Measurements from ENCODE around the gene SLC7A6.
A peak's percentile ranks its signal among the peaks of the same experiment; 100 is the strongest.

The SLC7A6 gene

DNA sequence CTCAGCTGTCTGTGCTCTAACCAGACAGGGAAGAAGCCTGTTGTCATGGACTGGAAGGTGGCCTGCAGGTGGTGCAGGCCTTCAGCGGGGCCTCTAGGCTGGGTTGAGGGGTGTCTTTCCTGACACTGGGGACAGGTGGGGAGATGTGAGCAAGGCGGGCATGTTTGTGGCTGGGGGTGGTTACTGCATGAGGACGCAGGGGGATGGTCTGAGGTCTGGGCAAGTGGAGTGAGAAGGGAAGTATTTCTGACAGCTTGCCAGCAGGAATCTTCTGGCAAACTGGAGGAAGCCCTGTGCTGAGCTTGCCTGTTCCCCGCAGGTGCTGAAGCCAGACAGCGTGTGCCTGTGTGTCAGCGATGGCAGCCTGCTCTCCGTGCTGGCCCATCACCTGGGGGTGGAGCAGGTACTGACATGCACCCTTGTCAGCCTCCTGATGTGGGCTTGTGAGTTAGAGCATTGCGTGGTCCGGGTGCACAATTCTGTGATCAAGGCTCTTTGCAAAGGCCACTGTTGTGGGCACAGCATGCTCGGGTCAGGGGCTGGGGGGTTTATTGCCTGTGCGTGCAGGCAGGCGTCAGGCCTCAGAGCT, 82.7 kb downstream of the SLC7A6 start:
- TF ChIP-seq, protein P1, sequence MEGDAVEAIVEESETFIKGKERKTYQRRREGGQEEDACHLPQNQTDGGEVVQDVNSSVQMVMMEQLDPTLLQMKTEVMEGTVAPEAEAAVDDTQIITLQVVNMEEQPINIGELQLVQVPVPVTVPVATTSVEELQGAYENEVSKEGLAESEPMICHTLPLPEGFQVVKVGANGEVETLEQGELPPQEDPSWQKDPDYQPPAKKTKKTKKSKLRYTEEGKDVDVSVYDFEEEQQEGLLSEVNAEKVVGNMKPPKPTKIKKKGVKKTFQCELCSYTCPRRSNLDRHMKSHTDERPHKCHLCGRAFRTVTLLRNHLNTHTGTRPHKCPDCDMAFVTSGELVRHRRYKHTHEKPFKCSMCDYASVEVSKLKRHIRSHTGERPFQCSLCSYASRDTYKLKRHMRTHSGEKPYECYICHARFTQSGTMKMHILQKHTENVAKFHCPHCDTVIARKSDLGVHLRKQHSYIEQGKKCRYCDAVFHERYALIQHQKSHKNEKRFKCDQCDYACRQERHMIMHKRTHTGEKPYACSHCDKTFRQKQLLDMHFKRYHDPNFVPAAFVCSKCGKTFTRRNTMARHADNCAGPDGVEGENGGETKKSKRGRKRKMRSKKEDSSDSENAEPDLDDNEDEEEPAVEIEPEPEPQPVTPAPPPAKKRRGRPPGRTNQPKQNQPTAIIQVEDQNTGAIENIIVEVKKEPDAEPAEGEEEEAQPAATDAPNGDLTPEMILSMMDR (conservative IDR thresholded peaks at IDR 0.05), result no peak
- H3K27ac ChIP-seq, result no peak overlapping the region

GRCh38 chr16:68347605-68348004, 83.3 kb downstream of the SLC7A6 start:
- no peak overlapping the region for H3K27ac ChIP-seq
- TF ChIP-seq, protein P1 (conservative IDR thresholded peaks at IDR 0.05), result no peak

GRCh38 chr16:68348639-68349445, 84.5 kb downstream of the SLC7A6 start:
- TF ChIP-seq, protein P1 (conservative IDR thresholded peaks at IDR 0.05), result no peak
- no peak overlapping the region for H3K27ac ChIP-seq

DNA sequence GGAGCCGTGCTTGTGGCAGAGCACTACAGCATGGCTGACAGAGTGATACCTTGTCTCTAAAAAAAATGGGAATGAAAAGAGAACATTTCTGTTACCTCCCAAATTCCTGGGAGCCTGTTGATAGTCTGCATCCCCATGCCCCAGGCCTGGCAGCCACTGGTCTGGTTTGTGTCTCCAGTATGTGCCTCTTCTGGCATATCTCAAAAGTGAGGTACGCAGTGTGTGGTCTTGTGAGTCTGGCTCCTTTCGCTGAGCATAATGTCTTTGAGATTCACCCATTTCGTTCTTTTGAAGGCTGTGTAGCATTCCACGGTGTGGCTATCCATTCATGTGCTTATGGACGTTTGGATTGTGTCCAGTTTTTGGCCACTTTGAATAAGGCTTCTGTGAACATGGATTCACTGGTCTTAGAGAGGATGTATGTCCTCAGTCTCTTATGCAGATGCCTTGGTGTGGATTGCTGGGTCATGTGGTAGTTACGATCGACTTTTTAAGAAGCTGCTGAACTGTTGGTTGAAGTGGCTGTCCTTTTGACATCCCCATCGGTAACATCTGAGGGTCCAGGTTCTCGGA, 85.6 kb downstream of the SLC7A6 start:
- TF ChIP-seq, protein P1 (conservative IDR thresholded peaks at IDR 0.05), result no peak
- no peak overlapping the region for H3K27ac ChIP-seq

DNA sequence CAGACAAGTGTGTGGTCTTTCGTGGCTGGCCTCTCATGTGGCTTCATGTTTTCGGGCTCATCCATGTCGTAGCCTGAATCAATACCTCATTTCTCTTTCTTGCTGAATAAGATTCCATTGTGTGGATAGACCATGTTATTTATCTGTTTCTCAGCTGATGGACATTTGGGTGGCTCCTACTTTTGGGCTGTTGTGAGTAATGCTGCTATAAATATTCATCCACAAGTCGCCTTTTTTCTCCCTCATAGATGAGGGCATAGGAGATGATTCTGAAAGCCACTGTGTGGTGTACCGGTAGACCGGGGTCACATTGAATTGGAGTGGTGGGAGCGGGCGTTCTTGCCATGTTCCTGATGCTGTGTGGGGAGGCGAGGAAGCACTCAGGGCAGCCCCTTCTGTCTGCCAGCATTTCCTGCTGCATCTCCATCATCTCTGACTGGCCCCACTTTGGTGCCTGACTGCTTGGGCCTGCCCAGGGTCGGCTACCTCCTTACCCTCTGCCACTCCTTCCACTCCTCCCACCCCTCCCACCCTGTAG, 86.6 kb downstream of the SLC7A6 start:
- TF ChIP-seq, protein P1 (conservative IDR thresholded peaks at IDR 0.05), result no peak
- peak overlapping the region; percentile 56 for H3K27ac ChIP-seq
